ENCODE data around the gene KLHDC4. TPM values are rescaled to one million over a fixed set of nuclear protein-coding genes. Genes with fewer than 3 reads are reported as not detected.

Gene KLHDC4
- total and polyA plus RNA-seq, 9 of the 15 experiments (the other 6 are each of a cell fraction or from before 2014, with no cell fraction given) = 1.3 to 68.1 (median 32.8) TPM

DNA sequence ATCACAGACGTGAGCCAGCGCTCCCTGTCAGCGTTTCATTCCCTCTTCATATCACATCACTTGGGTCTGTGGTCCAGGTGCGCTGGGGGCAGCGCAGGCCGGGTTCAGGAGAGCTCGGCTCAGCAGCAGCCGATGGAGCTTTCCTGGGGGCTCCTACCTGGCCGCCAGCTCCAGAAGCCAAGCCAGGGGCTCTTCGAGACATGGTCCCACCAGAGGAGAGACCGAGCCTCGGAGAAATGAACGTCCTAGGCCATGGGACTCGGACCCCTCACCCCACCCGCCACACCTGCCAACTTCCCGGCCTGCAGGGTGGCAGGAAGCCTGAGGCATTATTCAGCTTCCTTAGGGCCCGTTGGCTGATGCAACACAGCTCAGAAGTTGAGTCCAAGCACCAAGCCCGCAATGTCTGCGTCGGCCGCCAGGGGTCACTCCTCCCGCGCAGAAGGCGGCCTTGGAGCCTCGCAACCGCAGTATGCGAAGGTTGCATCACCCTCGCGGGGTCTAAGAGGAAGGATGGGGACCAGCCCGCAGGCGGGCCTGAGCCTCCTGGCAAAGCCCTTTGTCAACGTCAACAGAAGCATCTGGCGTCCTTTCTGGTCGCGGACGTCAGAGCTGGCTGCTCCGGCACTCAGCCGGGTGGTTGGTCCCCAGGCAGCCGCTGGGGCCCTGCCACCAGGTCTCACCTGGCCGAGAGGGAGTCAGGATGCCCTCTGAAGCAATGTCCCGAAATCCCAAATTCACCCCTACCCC, 13.2 kb upstream of the KLHDC4 start (continued):
- TF ChIP-seq NFRKB (IDR thresholded peaks at IDR 0.05; ENCODE audit: low read depth) = peak; percentile 98
- no peak for TF ChIP-seq FOXA1 (IDR thresholded peaks at IDR 0.05; ENCODE audit: borderline replicate concordance)
- no peak for TF ChIP-seq CUX1 (CRISPR knock-in tag; IDR thresholded peaks at IDR 0.05)
- no peak for TF ChIP-seq BRCA1 (IDR thresholded peaks at IDR 0.05)
- no peak for TF ChIP-seq BRCA1 (CRISPR knock-in tag; IDR thresholded peaks at IDR 0.05)
- TF ChIP-seq, protein P1, sequence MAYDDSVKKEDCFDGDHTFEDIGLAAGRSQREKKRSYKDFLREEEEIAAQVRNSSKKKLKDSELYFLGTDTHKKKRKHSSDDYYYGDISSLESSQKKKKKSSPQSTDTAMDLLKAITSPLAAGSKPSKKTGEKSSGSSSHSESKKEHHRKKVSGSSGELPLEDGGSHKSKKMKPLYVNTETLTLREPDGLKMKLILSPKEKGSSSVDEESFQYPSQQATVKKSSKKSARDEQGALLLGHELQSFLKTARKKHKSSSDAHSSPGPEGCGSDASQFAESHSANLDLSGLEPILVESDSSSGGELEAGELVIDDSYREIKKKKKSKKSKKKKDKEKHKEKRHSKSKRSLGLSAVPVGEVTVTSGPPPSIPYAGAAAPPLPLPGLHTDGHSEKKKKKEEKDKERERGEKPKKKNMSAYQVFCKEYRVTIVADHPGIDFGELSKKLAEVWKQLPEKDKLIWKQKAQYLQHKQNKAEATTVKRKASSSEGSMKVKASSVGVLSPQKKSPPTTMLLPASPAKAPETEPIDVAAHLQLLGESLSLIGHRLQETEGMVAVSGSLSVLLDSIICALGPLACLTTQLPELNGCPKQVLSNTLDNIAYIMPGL (CRISPR knock-in tag; IDR thresholded peaks at IDR 0.05) = no peak; the same call in 1 of the 2 replicates
- no peak for TF ChIP-seq EGR1 (conservative IDR thresholded peaks at IDR 0.05)
- TF ChIP-seq SAFB2 (IDR thresholded peaks at IDR 0.05; ENCODE audit: borderline replicate concordance, low read depth, low read length, severe bottlenecking) = no peak
- 0 out of 2 replicates have a peak, but pooled peaks have one; percentile 42 for TF ChIP-seq ZNF134 (CRISPR knock-in tag; conservative IDR thresholded peaks at IDR 0.05)
- peak in 1 of 2 experiments; percentile 94; a peak in 2 of 4 replicates for TF ChIP-seq MLLT1 (IDR thresholded peaks at IDR 0.05)
- TF ChIP-seq BRD4 (IDR thresholded peaks at IDR 0.05) = peak; percentile 98
- no peak for TF ChIP-seq BMI1 (IDR thresholded peaks at IDR 0.05; ENCODE audit: low read length)
- peak; percentile 87 to 93 for TF ChIP-seq TRIM24 (IDR thresholded peaks at IDR 0.05)
- no peak for TF ChIP-seq SMAD1 (IDR thresholded peaks at IDR 0.05; ENCODE audit: low read depth, low read length, partially characterized antibody)
- TF ChIP-seq, protein P2, sequence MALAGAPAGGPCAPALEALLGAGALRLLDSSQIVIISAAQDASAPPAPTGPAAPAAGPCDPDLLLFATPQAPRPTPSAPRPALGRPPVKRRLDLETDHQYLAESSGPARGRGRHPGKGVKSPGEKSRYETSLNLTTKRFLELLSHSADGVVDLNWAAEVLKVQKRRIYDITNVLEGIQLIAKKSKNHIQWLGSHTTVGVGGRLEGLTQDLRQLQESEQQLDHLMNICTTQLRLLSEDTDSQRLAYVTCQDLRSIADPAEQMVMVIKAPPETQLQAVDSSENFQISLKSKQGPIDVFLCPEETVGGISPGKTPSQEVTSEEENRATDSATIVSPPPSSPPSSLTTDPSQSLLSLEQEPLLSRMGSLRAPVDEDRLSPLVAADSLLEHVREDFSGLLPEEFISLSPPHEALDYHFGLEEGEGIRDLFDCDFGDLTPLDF (CRISPR knock-in tag; IDR thresholded peaks at IDR 0.05) = no peak
- TF ChIP-seq POLR2AphosphoS2 (IDR thresholded peaks at IDR 0.05; ENCODE audit: low read length) = no peak
- peak; percentile 95 for TF ChIP-seq ARID2 (IDR thresholded peaks at IDR 0.05)
- no peak for TF ChIP-seq NR2C2 (CRISPR knock-in tag; IDR thresholded peaks at IDR 0.05)
- peak; percentile 74 for TF ChIP-seq NR2C2 (tag; IDR thresholded peaks at IDR 0.05)
- 0 out of 2 replicates have a peak, but pooled peaks have one; percentile 35 for TF ChIP-seq GTF2E2 (tag; IDR thresholded peaks at IDR 0.05)
- TF ChIP-seq ZNF165 (CRISPR knock-in tag; IDR thresholded peaks at IDR 0.05; ENCODE audit: borderline replicate concordance) = no peak
